ENCODE measurements around the gene STARD13.

STARD13 gene

GRCh38 chr13:33076001-33076992 is 209.3 kb downstream of the STARD13 start:
- no peak for DNase-seq

- no peak for DNase-seq
These were observed 212.2 kb downstream of the STARD13 start for GRCh38 chr13:33073338-33073737.

- no peak for DNase-seq
These were observed 212.8 kb downstream of the STARD13 start for GRCh38 chr13:33072759-33073158.

- no peak for DNase-seq
These were observed 213.3 kb downstream of the STARD13 start for GRCh38 chr13:33072282-33072681.

- no peak for DNase-seq
These were observed 214.8 kb downstream of the STARD13 start for GRCh38 chr13:33070713-33071112.

- no peak for DNase-seq
These were observed 216.2 kb downstream of the STARD13 start for GRCh38 chr13:33069365-33069764.

GRCh38 chr13:33066329-33066728 is 219.2 kb downstream of the STARD13 start:
- no peak for DNase-seq

GRCh38 chr13:33060815-33061214 is 224.7 kb downstream of the STARD13 start:
- DNase-seq: no peak

GRCh38 chr13:33058776-33059327 is 226.7 kb downstream of the STARD13 start:
- DNase-seq: no peak

GRCh38 chr13:33057019-33057780 is 228.4 kb downstream of the STARD13 start:
- DNase-seq: no peak

GRCh38 chr13:33053397-33054066 is 232.0 kb downstream of the STARD13 start:
- DNase-seq: no peak

All from CD4-positive, alpha-beta T cell treated with Interleukin-17A for 1 hour (primary cell).